B cell (primary cell): ENCODE results near the gene COMMD7. TPM values are rescaled to one million over a fixed set of nuclear protein-coding genes. Genes with fewer than 3 reads are reported as not detected.
A peak's percentile ranks its signal among the peaks of the same experiment; 100 is the strongest.

ENCODE experiments used
- ATAC-seq: fragments of 200-7000 bp; cut with Tn5 transposase; one replicate; pipeline ENCODE4 v1.10.0; 2021; ENCODE audit warnings: low read depth, mild to moderate bottlenecking, moderate number of reproducible peaks, moderate library complexity
- CTCF ChIA-PET: fragments of 350-600 bp; sonication (Branson Sonifier 250); formaldehyde crosslinking; loops from one replicate; lab custom pipeline; 2021; ENCODE audit warnings: antibody characterized with exemption, inconsistent platforms; lab: Charles Lee
- POLR2A ChIA-PET: fragments of 350-600 bp; sonication (Branson Sonifier 250); formaldehyde crosslinking; loops from one replicate; lab custom pipeline; 2021; ENCODE audit warnings: antibody characterized with exemption; lab: Charles Lee
- DNase-seq: peaks from one replicate; pipeline ENCODE4 v3.0.0; 2013
- H2AFZ ChIP-seq: 2 replicates; pipeline ENCODE4 v1.6.1; 2012; ENCODE audit warnings: mild to moderate bottlenecking, low read depth, low read length; ENCODE audit not compliant: insufficient read depth, poor library complexity, severe bottlenecking
- H3K27ac ChIP-seq, 2 donors: 1 replicate in 1 of 2; 2 replicates in 1 of 2; pipeline ENCODE4 v1.5.1; 2012 to 2013; ENCODE audit warnings: low read length in 2 of 2, mild to moderate bottlenecking in 2 of 2, moderate library complexity in 1 of 2
- H3K27me3 ChIP-seq, 4 experiments: fragments of 200-600 bp in 1 of 4; sonication (generic) in 1 of 4; replicated peaks in 1 of 4; 1 replicate in 2 of 4; 2 replicates in 2 of 4; pipeline versions ENCODE4 v1.6.1 to v1.7.0; 2013 to 2016; ENCODE audit warnings: low read length in 3 of 4, mild to moderate bottlenecking in 2 of 4, mixed read lengths in 1 of 4, moderate library complexity in 1 of 4; ENCODE audit not compliant: insufficient read depth in 4 of 4, control insufficient read depth in 3 of 4; ENCODE audit errors: control extremely low read depth in 1 of 4
- H3K36me3 ChIP-seq, 2 experiments: replicated peaks in 1 of 2; 1 replicate in 1 of 2; 2 replicates in 1 of 2; pipeline versions ENCODE4 v1.6.1 to v1.7.1; 2013; ENCODE audit warnings: low read length in 1 of 2; ENCODE audit not compliant: insufficient read depth in 2 of 2, control insufficient read depth in 1 of 2; ENCODE audit errors: control extremely low read depth in 1 of 2, extremely low read depth in 1 of 2
- H3K4me1 ChIP-seq, 2 donors: fragments of 200-600 bp in 1 of 2; sonication (generic) in 1 of 2; 1 replicate in 1 of 2; 2 replicates in 1 of 2; pipeline versions ENCODE4 v1.5.1 to v1.6.1; 2013 to 2017; ENCODE audit warnings: low read length in 2 of 2; ENCODE audit not compliant: control insufficient read depth in 2 of 2, insufficient read depth in 2 of 2
- H3K4me2 ChIP-seq: replicated peaks from 2 replicates; pipeline ENCODE3; 2012; ENCODE audit warnings: mild to moderate bottlenecking, low read depth, low read length; ENCODE audit not compliant: poor library complexity, severe bottlenecking
- H3K4me3 ChIP-seq, 5 experiments: fragments of 200-600 bp in 1 of 5; sonication (generic) in 1 of 5; 1 replicate in 3 of 5; 2 replicates in 2 of 5; pipeline versions ENCODE4 v1.5.1 to v1.7.0; 2011 to 2016; ENCODE audit warnings: low read length in 4 of 5, mild to moderate bottlenecking in 4 of 5, low read depth in 2 of 5, control low read depth in 1 of 5, moderate library complexity in 1 of 5; ENCODE audit not compliant: insufficient read depth in 1 of 5; ENCODE audit errors: control extremely low read depth in 1 of 5, extremely low read depth in 1 of 5
- H3K79me2 ChIP-seq: fragments of 200-600 bp; sonication (generic); one replicate; pipeline ENCODE4 v1.6.0; 2016; ENCODE audit warnings: low read length; ENCODE audit not compliant: control insufficient read depth, insufficient read depth
- H3K9ac ChIP-seq: fragments of 200-600 bp; sonication (generic); 2 replicates; pipeline ENCODE4 v1.6.1; 2017; ENCODE audit warnings: mild to moderate bottlenecking, low read length, moderate library complexity
- H3K9me3 ChIP-seq, 3 donors: one replicate each; pipeline versions ENCODE4 v1.6.1 to v1.7.1; 2013; ENCODE audit warnings: low read length in 2 of 3; ENCODE audit not compliant: control insufficient read depth in 2 of 3, insufficient read depth in 1 of 3; ENCODE audit errors: control extremely low read depth in 1 of 3
- H4K20me1 ChIP-seq: 2 replicates; pipeline ENCODE4 v1.6.0; 2012; ENCODE audit warnings: mild to moderate bottlenecking, low read length; ENCODE audit not compliant: insufficient read depth, control insufficient read depth, poor library complexity, severe bottlenecking
- H3K27ac Mint-ChIP-seq: one replicate; pipeline ENCODE4 v1.8.0; 2021; ENCODE audit warnings: mixed read lengths
- H3K27me3 Mint-ChIP-seq: one replicate; pipeline ENCODE4 v1.8.0; 2021; ENCODE audit warnings: mixed read lengths
- H3K4me1 Mint-ChIP-seq: one replicate; pipeline ENCODE4 v1.8.0; 2021; ENCODE audit warnings: mixed read lengths
- H3K4me3 Mint-ChIP-seq: one replicate; pipeline ENCODE4 v1.8.0; 2021; ENCODE audit warnings: mixed read lengths
- H3K9me3 Mint-ChIP-seq: one replicate; pipeline ENCODE4 v1.8.0; 2022; ENCODE audit warnings: mixed read lengths; ENCODE audit not compliant: insufficient read depth
- EZH2 ChIP-seq: IDR thresholded peaks from 2 replicates; pipeline ENCODE4 v1.6.1; 2012; ENCODE audit warnings: borderline replicate concordance, low read depth, mild to moderate bottlenecking, moderate library complexity, low read length; ENCODE audit not compliant: insufficient read depth, poor library complexity, severe bottlenecking
- WGBS: methylation state at CpG from one replicate; pipeline ENCODE4 v1.1.5; 2013; ENCODE audit warnings: missing lambda C conversion rate; ENCODE audit not compliant: insufficient coverage; 5-methylcytosine and 5-hydroxymethylcytosine counted together
- intact Hi-C: fragments of 100-400 bp; cut with micrococcal nuclease; formaldehyde crosslinking; loops from one replicate; pipeline ENCODE4 v1.10.0; 2022
- polyA plus RNA-seq: library from polyadenylated mRNA; depleted of rRNA; stranded (reverse); fragments of >200 nt; gene quantifications from 2 replicates; pipeline ENCODE4 v1.2.3, GENCODE V29; 2012
- total RNA-seq, 2 donors: library from RNA; stranded (reverse); fragments of 120-200 nt in 1 of 2; gene quantifications; 1 replicate in 1 of 2; 2 replicates in 1 of 2; pipeline versions ENCODE4 v1.2.3 to v1.2.4, GENCODE V29; 2013 to 2022
- TF ChIP-seq, protein P1 (sequence below): fragments of 200-600 bp; IDR thresholded peaks from one replicate; pipeline ENCODE4 v1.8.0; 2022; ENCODE audit warnings: antibody characterized with exemption, mild to moderate bottlenecking

The COMMD7 gene
- total and polyA plus RNA-seq, 2 donors (not counting 1 experiment from before 2014, with no cell fraction given), result 24.5 to 34.9 TPM

DNA sequence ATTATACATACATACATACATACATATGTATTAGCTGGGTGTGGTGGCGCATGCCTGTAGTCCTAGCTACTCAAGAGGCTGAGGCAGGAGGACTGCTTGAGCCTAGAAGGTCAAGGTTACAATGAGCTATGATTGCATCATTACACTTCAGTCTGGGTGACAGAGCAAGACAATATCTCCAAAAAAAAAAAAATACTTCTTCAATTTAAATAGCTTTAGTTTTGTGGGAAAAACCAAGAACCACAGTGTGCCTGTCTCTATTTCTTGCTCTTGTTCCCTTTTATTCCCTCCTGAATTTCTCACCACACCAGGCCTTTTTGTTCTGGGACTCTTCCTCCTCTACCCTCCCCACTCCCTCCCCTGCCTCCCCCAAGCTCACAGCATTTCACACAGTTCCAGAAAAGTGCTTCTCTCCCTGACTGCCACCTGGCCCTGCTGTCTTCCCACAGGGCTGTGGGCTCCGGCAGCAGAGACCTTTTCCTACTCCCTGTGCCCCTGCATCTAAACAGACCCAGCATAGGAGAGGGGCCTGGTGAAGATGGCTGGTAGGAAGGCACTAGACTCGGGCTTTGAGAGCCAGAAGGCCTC lies 70.8 kb downstream of the COMMD7 start:
- POLR2A ChIA-PET, result interaction anchor here (0.7 kb wide), 1 partner anchor 147 kb away, joined by 6 read pairs; the partner anchor contains the start of gene MAPRE1
- peak overlapping the region; percentile 42 for H3K9ac ChIP-seq
- H3K9me3 Mint-ChIP-seq, result no peaks in the 10 kb centered on the region
- no peaks in the 10 kb centered on the region for H3K79me2 ChIP-seq
- DNase-seq (no peak), ATAC-seq (peak; percentile 12)
- TF ChIP-seq, protein P1, sequence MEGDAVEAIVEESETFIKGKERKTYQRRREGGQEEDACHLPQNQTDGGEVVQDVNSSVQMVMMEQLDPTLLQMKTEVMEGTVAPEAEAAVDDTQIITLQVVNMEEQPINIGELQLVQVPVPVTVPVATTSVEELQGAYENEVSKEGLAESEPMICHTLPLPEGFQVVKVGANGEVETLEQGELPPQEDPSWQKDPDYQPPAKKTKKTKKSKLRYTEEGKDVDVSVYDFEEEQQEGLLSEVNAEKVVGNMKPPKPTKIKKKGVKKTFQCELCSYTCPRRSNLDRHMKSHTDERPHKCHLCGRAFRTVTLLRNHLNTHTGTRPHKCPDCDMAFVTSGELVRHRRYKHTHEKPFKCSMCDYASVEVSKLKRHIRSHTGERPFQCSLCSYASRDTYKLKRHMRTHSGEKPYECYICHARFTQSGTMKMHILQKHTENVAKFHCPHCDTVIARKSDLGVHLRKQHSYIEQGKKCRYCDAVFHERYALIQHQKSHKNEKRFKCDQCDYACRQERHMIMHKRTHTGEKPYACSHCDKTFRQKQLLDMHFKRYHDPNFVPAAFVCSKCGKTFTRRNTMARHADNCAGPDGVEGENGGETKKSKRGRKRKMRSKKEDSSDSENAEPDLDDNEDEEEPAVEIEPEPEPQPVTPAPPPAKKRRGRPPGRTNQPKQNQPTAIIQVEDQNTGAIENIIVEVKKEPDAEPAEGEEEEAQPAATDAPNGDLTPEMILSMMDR, result no peak
- no peak for TF ChIP-seq EZH2
- CTCF ChIA-PET, result interaction anchor here (1.0 to 6.8 kb wide), 5 partner anchors 20 to 151 kb away, joined by 3 to 138 read pairs (median 6); no protein-coding TSS in a partner anchor
- H3K9me3 ChIP-seq, result no peaks in the 10 kb centered on the region
- H2AFZ ChIP-seq, result peak overlapping the region; percentile 89
- peaks cover 34% of the 10 kb centered on the region for H3K4me1 Mint-ChIP-seq
- no peaks in the 10 kb centered on the region for H3K27me3 ChIP-seq
- peak overlapping the region; percentile 78 for H3K4me2 ChIP-seq
- peak overlapping the region in 2 of 5 experiments; percentile 28 to 35 for H3K4me3 ChIP-seq
- H3K27me3 Mint-ChIP-seq, result no peaks in the 10 kb centered on the region
- H3K4me3 Mint-ChIP-seq, result peak overlapping the region; percentile 75
- peak overlapping the region; percentile 83 for H3K27ac Mint-ChIP-seq
- H4K20me1 ChIP-seq, result no peaks in the 10 kb centered on the region
- H3K27ac ChIP-seq, result peak overlapping the region; percentile 19 to 59
- no CpG with 5 or more reads among the region's 3 CpGs for WGBS
- peaks cover 23 to 26% of the 10 kb centered on the region in 2 donors for H3K4me1 ChIP-seq
- no peaks in the 10 kb centered on the region for H3K36me3 ChIP-seq
- intact Hi-C loops, result no loop called here

DNA sequence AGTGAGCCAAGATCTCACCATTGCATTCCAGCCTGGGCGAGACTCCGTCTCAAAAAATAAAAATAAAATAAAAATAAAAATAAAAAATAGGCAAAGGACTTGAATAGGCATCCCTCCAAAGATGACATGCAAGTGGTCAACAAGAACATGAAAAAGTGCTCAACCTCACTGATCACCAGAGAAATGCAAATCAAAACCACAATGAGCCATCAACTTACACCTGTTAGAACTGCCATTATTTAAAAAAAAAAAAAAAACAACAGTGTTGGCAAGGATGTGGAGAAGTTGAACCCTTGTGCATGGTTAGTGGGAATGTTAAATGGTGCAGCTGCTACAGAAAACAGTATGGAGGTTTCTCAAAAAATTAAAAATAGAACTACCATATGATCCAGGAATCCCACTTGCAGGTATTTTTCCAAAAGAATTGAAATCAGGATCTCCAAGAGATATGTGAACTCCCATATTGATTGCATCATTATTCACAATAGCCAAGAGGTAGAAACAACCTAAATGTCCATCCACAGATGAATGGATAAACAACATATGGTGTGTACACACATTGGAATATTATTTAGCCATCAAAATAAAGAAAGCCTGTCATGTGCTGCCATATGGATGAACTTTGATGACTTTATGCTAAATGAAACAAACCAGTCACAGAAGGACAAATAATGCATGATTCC lies 72.4 kb downstream of the COMMD7 start:
- no peak overlapping the region for H3K4me3 ChIP-seq
- no peak overlapping the region for H3K4me3 Mint-ChIP-seq
- peaks cover 29% of the 10 kb centered on the region for H3K4me1 Mint-ChIP-seq
- no peaks in the 10 kb centered on the region for H3K79me2 ChIP-seq
- intact Hi-C loops, result no loop called here
- no peaks in the 10 kb centered on the region for H3K36me3 ChIP-seq
- no peaks in the 10 kb centered on the region for H3K9me3 ChIP-seq
- WGBS, result no CpG with 5 or more reads among the region's 2 CpGs
- peaks cover 23 to 26% of the 10 kb centered on the region in 2 donors for H3K4me1 ChIP-seq
- no peak overlapping the region for H3K27ac Mint-ChIP-seq
- no peak overlapping the region for H3K9ac ChIP-seq
- TF ChIP-seq EZH2, result no peak
- TF ChIP-seq, protein P1, result no peak
- no peak overlapping the region for H3K4me2 ChIP-seq
- no peaks in the 10 kb centered on the region for H3K27me3 ChIP-seq
- H3K27ac ChIP-seq, result no peak overlapping the region
- DNase-seq (no peak), ATAC-seq (no peak)
- no peak overlapping the region for H2AFZ ChIP-seq
- ChIA-PET CTCF (interaction anchor here (1.1 to 1.5 kb wide), 2 partner anchors 108 to 232 kb away, joined by 3 to 5 read pairs; no protein-coding TSS in a partner anchor), POLR2A (no interaction called here)
- no peaks in the 10 kb centered on the region for H3K27me3 Mint-ChIP-seq
- H4K20me1 ChIP-seq, result no peaks in the 10 kb centered on the region
- H3K9me3 Mint-ChIP-seq, result no peaks in the 10 kb centered on the region
